ENCODE data around the gene ALG6.
A peak's percentile ranks its signal among the peaks of the same experiment; 100 is the strongest.

Gene ALG6

DNA sequence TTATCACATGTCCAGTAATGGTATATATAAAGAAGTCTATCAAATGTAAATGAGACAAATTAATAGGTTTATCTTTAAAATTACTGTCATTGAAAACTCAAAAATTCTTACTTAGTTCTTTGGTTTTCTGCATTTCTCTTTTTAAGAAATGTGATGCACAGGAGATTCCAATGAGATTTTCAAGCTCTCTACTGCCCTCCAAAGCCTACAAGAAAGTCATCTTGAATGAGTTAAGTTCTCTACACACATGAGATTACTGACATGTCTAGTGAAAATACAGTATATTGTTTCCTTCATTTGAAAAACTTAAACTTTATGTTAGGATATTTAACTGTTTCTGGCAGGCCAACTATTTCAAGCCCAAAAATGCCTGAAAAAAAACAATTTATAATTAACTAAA is 86.8 kb downstream of the ALG6 start:
- Histone ChIP-seq H3K4me1 (ENCODE audit: control insufficient read depth, low read depth, low read length) (no peaks in the 10 kb centered on the region), H2BK5ac (ENCODE audit: low read length) (no peak overlapping the region), H3K36me3 (ENCODE audit: control insufficient read depth, insufficient read depth, low read length) (no peaks in the 10 kb centered on the region), H3K4me2 (ENCODE audit: low read length) (no peak overlapping the region), H3K9ac (ENCODE audit: low read length) (no peak overlapping the region), H2BK15ac (replicated peaks; ENCODE audit: low read depth) (no peak overlapping the region), H2AK5ac (ENCODE audit: low read length) (no peak overlapping the region), H4K5ac (ENCODE audit: low read length) (no peak overlapping the region), H3K4ac (ENCODE audit: low read depth, low read length) (no peak overlapping the region), H3K4me3 (ENCODE audit: low read length) (no peak overlapping the region), H3K79me1 (ENCODE audit: low read length) (no peaks in the 10 kb centered on the region), H3K79me2 (ENCODE audit: control insufficient read depth, insufficient read depth, low read length) (no peaks in the 10 kb centered on the region), H3K23ac (ENCODE audit: low read length) (no peak overlapping the region), H4K8ac (ENCODE audit: low read depth, low read length) (no peak overlapping the region), H2BK120ac (ENCODE audit: low read depth, low read length) (no peak overlapping the region), H3K56ac (ENCODE audit: low read length) (no peak overlapping the region), H3K18ac (ENCODE audit: low read length) (no peak overlapping the region), H3K27me3 (ENCODE audit: insufficient read depth, low read length, poor library complexity) (no peaks in the 10 kb centered on the region), H3K27ac (ENCODE audit: low read depth, low read length) (no peak overlapping the region)
- DNase-seq: peak; percentile 33

DNA sequence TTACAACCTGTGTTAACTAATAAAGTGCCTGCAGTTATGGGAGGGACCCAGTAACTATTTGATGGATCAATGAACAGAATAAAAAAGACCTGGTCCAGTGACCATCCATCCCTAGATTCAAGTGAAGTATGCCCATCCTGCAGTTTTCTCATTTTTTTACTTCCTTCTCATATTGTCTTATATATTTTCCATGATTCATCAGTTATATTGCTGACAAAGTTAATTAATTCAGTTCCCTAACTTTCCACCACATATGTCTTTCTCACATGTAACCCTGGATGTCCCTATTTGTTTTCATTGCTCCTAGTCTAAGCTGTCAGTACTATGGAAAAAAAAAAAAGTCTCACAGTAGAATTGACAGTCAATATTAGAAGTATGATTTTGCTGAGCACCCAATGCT is 91.3 kb downstream of the ALG6 start:
- Histone ChIP-seq H2BK120ac (ENCODE audit: low read depth, low read length) (no peak overlapping the region), H3K27me3 (ENCODE audit: insufficient read depth, low read length, poor library complexity) (no peaks in the 10 kb centered on the region), H3K36me3 (ENCODE audit: control insufficient read depth, insufficient read depth, low read length) (no peaks in the 10 kb centered on the region), H3K4ac (ENCODE audit: low read depth, low read length) (no peak overlapping the region), H3K27ac (ENCODE audit: low read depth, low read length) (no peak overlapping the region), H2BK15ac (replicated peaks; ENCODE audit: low read depth) (no peak overlapping the region), H2BK5ac (ENCODE audit: low read length) (no peak overlapping the region), H4K5ac (ENCODE audit: low read length) (no peak overlapping the region), H3K4me3 (ENCODE audit: low read length) (no peak overlapping the region), H3K4me2 (ENCODE audit: low read length) (no peak overlapping the region), H4K8ac (ENCODE audit: low read depth, low read length) (no peak overlapping the region), H2AK5ac (ENCODE audit: low read length) (no peak overlapping the region), H3K9ac (ENCODE audit: low read length) (no peak overlapping the region), H3K23ac (ENCODE audit: low read length) (no peak overlapping the region), H3K4me1 (ENCODE audit: control insufficient read depth, low read depth, low read length) (no peaks in the 10 kb centered on the region), H3K79me1 (ENCODE audit: low read length) (no peaks in the 10 kb centered on the region), H3K56ac (ENCODE audit: low read length) (no peak overlapping the region), H3K79me2 (ENCODE audit: control insufficient read depth, insufficient read depth, low read length) (no peaks in the 10 kb centered on the region), H3K18ac (ENCODE audit: low read length) (no peak overlapping the region)
- DNase-seq: no peak

DNA sequence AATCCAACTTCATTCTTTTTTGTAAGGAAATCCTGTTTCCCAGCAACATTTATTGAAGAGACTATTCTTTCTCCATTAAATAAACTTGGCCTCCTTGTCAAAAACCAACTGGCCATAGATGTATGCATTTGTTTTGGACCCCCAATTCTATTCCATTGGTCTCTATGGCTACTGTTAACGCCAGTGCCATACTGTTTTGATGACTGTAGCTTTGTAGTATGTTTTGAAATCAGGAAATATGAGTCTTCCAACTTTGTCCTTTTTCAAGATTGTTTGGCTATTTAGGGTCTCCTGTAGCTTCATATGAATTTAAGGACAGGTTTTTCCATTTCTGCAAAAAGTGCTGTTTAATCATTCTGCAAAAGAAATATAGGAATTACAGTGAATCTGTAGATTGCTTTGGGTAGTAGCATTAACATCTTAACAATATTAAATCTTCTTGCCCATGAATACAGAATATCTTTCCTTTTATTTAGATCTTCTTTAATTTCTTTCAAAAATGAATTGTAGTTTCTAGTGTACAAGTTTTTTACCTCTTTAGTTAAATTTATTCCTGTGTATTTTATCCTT is 94.3 kb downstream of the ALG6 start:
- Histone ChIP-seq H3K4me1 (ENCODE audit: control insufficient read depth, low read depth, low read length) (no peaks in the 10 kb centered on the region), H2AK5ac (ENCODE audit: low read length) (no peak overlapping the region), H3K79me2 (ENCODE audit: control insufficient read depth, insufficient read depth, low read length) (no peaks in the 10 kb centered on the region), H3K4ac (ENCODE audit: low read depth, low read length) (no peak overlapping the region), H3K4me3 (ENCODE audit: low read length) (no peak overlapping the region), H3K36me3 (ENCODE audit: control insufficient read depth, insufficient read depth, low read length) (no peaks in the 10 kb centered on the region), H3K27ac (ENCODE audit: low read depth, low read length) (no peak overlapping the region), H2BK120ac (ENCODE audit: low read depth, low read length) (no peak overlapping the region), H3K18ac (ENCODE audit: low read length) (no peak overlapping the region), H4K5ac (ENCODE audit: low read length) (no peak overlapping the region), H3K56ac (ENCODE audit: low read length) (no peak overlapping the region), H3K23ac (ENCODE audit: low read length) (no peak overlapping the region), H2BK5ac (ENCODE audit: low read length) (no peak overlapping the region), H4K8ac (ENCODE audit: low read depth, low read length) (no peak overlapping the region), H3K9ac (ENCODE audit: low read length) (no peak overlapping the region), H3K4me2 (ENCODE audit: low read length) (no peak overlapping the region), H3K27me3 (ENCODE audit: insufficient read depth, low read length, poor library complexity) (no peaks in the 10 kb centered on the region), H3K79me1 (ENCODE audit: low read length) (no peaks in the 10 kb centered on the region), H2BK15ac (replicated peaks; ENCODE audit: low read depth) (no peak overlapping the region)
- no peak for DNase-seq
- WGBS (ENCODE audit: extremely low coverage, insufficient coverage, low lambda C conversion rate): no CpG with 5 or more reads among the region's 1 CpG

DNA sequence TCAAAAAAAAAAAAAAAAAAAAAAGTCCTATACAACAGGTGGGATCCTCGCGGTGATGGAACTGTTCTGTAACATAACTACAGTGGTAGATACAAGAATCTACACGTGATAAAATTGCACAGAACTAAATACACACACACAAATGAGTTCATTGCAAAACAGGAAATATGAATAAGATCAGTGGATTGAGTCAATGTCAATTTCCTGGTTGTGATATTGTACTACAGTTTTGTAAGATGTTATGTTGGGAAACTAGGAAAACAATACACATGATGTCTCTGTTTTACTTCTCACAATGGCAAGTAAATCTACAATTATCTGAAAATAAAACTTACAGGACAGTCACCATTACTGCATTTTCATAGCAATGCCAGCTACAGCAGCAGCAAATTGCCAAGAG is 95.8 kb downstream of the ALG6 start:
- Histone ChIP-seq H3K27ac (ENCODE audit: low read depth, low read length) (no peak overlapping the region), H3K56ac (ENCODE audit: low read length) (no peak overlapping the region), H3K4me3 (ENCODE audit: low read length) (no peak overlapping the region), H3K79me1 (ENCODE audit: low read length) (no peaks in the 10 kb centered on the region), H3K36me3 (ENCODE audit: control insufficient read depth, insufficient read depth, low read length) (no peaks in the 10 kb centered on the region), H3K4ac (ENCODE audit: low read depth, low read length) (no peak overlapping the region), H2BK120ac (ENCODE audit: low read depth, low read length) (no peak overlapping the region), H4K8ac (ENCODE audit: low read depth, low read length) (no peak overlapping the region), H2AK5ac (ENCODE audit: low read length) (no peak overlapping the region), H3K27me3 (ENCODE audit: insufficient read depth, low read length, poor library complexity) (no peaks in the 10 kb centered on the region), H3K79me2 (ENCODE audit: control insufficient read depth, insufficient read depth, low read length) (no peaks in the 10 kb centered on the region), H3K4me2 (ENCODE audit: low read length) (no peak overlapping the region), H3K4me1 (ENCODE audit: control insufficient read depth, low read depth, low read length) (no peaks in the 10 kb centered on the region), H4K5ac (ENCODE audit: low read length) (no peak overlapping the region), H3K9ac (ENCODE audit: low read length) (no peak overlapping the region), H2BK5ac (ENCODE audit: low read length) (no peak overlapping the region), H2BK15ac (replicated peaks; ENCODE audit: low read depth) (no peak overlapping the region), H3K23ac (ENCODE audit: low read length) (no peak overlapping the region), H3K18ac (ENCODE audit: low read length) (no peak overlapping the region)
- no CpG with 5 or more reads among the region's 3 CpGs for WGBS (ENCODE audit: extremely low coverage, insufficient coverage, low lambda C conversion rate)
- no peak for DNase-seq

DNA sequence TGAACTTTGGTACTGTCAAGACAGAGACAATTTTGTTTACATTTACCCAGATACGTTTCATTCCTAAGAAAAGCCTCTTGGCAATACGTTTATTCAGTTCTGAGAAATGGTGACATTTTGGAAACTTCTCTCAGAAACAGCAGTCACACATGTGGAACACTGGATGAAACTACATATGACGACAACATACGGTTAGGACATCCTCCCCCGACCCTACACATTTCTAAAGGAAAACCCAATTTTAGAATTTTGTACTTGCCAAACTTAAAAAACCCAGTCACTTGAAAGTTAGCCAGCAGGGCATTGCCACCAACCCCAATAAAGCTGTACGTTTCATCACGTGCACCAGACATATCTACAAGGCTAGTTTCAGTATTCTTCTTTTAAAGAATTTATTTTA is 98.8 kb downstream of the ALG6 start:
- Histone ChIP-seq H3K18ac (ENCODE audit: low read length) (no peak overlapping the region), H3K79me2 (ENCODE audit: control insufficient read depth, insufficient read depth, low read length) (no peaks in the 10 kb centered on the region), H3K79me1 (ENCODE audit: low read length) (no peaks in the 10 kb centered on the region), H3K56ac (ENCODE audit: low read length) (no peak overlapping the region), H3K36me3 (ENCODE audit: control insufficient read depth, insufficient read depth, low read length) (no peaks in the 10 kb centered on the region), H3K27me3 (ENCODE audit: insufficient read depth, low read length, poor library complexity) (no peaks in the 10 kb centered on the region), H4K8ac (ENCODE audit: low read depth, low read length) (no peak overlapping the region), H3K4me3 (ENCODE audit: low read length) (no peak overlapping the region), H2AK5ac (ENCODE audit: low read length) (no peak overlapping the region), H3K9ac (ENCODE audit: low read length) (no peak overlapping the region), H3K4me2 (ENCODE audit: low read length) (no peak overlapping the region), H2BK5ac (ENCODE audit: low read length) (no peak overlapping the region), H2BK120ac (ENCODE audit: low read depth, low read length) (no peak overlapping the region), H3K4ac (ENCODE audit: low read depth, low read length) (no peak overlapping the region), H2BK15ac (replicated peaks; ENCODE audit: low read depth) (no peak overlapping the region), H3K4me1 (ENCODE audit: control insufficient read depth, low read depth, low read length) (no peaks in the 10 kb centered on the region), H3K27ac (ENCODE audit: low read depth, low read length) (no peak overlapping the region), H4K5ac (ENCODE audit: low read length) (no peak overlapping the region), H3K23ac (ENCODE audit: low read length) (no peak overlapping the region)
- WGBS (ENCODE audit: extremely low coverage, insufficient coverage, low lambda C conversion rate): no CpG with 5 or more reads among the region's 7 CpGs
- DNase-seq: no peak

DNA sequence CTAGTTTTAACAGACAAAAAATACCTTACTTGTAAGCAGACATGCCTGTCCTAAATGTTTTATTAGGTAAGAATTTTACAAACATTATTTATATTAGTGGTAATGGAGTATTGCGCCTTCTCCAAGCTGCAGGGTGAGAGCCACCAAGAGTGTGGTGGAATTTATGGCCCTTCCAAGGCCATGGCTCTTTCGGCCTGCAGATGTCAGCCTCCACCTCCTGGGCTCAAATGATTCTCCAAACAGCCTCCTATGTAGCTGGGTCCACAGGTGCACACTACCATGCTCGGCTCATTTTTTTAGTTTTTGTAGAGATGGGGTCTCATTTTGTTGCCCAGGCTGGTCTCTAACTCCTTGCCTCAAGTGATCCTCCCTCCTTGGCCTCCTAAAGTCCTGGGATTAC is 99.3 kb downstream of the ALG6 start:
- WGBS (ENCODE audit: extremely low coverage, insufficient coverage, low lambda C conversion rate): no CpG with 5 or more reads among the region's 3 CpGs
- Histone ChIP-seq H3K4ac (ENCODE audit: low read depth, low read length) (no peak overlapping the region), H3K4me3 (ENCODE audit: low read length) (no peak overlapping the region), H3K56ac (ENCODE audit: low read length) (no peak overlapping the region), H4K8ac (ENCODE audit: low read depth, low read length) (no peak overlapping the region), H3K79me1 (ENCODE audit: low read length) (no peaks in the 10 kb centered on the region), H3K23ac (ENCODE audit: low read length) (no peak overlapping the region), H3K18ac (ENCODE audit: low read length) (no peak overlapping the region), H3K9ac (ENCODE audit: low read length) (no peak overlapping the region), H3K27ac (ENCODE audit: low read depth, low read length) (no peak overlapping the region), H3K4me1 (ENCODE audit: control insufficient read depth, low read depth, low read length) (no peaks in the 10 kb centered on the region), H3K79me2 (ENCODE audit: control insufficient read depth, insufficient read depth, low read length) (no peaks in the 10 kb centered on the region), H3K27me3 (ENCODE audit: insufficient read depth, low read length, poor library complexity) (no peaks in the 10 kb centered on the region), H2AK5ac (ENCODE audit: low read length) (no peak overlapping the region), H3K4me2 (ENCODE audit: low read length) (no peak overlapping the region), H2BK15ac (replicated peaks; ENCODE audit: low read depth) (no peak overlapping the region), H3K36me3 (ENCODE audit: control insufficient read depth, insufficient read depth, low read length) (no peaks in the 10 kb centered on the region), H4K5ac (ENCODE audit: low read length) (no peak overlapping the region), H2BK5ac (ENCODE audit: low read length) (no peak overlapping the region), H2BK120ac (ENCODE audit: low read depth, low read length) (no peak overlapping the region)
- DNase-seq: peak; percentile 44

Data from mesendoderm (in vitro differentiated cells).